Measurements from ENCODE around the gene SLC17A3. TPM values are rescaled to one million over a fixed set of nuclear protein-coding genes. Genes with fewer than 3 reads are reported as not detected.
A peak's percentile ranks its signal among the peaks of the same experiment; 100 is the strongest.

SLC17A3 gene
- total RNA-seq, 1 donor, result not detected

DNA sequence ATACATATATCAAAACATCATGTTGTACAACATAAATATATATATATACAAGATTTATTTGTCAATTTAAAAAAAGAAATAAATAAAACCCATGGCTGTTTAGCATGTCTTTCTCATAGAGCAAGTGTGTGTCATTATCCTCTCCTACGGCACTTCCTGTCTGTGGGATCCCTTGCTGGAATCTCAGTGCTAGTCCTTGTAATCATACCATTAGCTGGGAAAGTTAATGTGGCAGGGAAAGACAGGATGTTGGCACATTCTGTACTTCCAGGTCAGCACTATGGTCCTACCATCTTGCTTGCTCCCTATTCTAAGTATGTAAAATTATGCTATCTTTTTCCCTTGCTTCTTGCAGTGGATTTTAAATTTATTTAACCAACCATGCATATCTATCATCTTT lies 9.5 kb upstream of the SLC17A3 start:
- H3K79me2 ChIP-seq (ENCODE audit: insufficient read depth, low read length), result no peaks in the 10 kb centered on the region
- no peaks in the 10 kb centered on the region for H3K27me3 ChIP-seq (ENCODE audit: insufficient read depth, low read length)
- H2AFZ ChIP-seq (ENCODE audit: low read length), result no peak overlapping the region
- H3K4me3 ChIP-seq (ENCODE audit: insufficient read depth, low read length), result no peak overlapping the region
- peak overlapping the region; percentile 29 for H3K27ac ChIP-seq (ENCODE audit: low read depth, low read length)
- TF ChIP-seq, protein P1, sequence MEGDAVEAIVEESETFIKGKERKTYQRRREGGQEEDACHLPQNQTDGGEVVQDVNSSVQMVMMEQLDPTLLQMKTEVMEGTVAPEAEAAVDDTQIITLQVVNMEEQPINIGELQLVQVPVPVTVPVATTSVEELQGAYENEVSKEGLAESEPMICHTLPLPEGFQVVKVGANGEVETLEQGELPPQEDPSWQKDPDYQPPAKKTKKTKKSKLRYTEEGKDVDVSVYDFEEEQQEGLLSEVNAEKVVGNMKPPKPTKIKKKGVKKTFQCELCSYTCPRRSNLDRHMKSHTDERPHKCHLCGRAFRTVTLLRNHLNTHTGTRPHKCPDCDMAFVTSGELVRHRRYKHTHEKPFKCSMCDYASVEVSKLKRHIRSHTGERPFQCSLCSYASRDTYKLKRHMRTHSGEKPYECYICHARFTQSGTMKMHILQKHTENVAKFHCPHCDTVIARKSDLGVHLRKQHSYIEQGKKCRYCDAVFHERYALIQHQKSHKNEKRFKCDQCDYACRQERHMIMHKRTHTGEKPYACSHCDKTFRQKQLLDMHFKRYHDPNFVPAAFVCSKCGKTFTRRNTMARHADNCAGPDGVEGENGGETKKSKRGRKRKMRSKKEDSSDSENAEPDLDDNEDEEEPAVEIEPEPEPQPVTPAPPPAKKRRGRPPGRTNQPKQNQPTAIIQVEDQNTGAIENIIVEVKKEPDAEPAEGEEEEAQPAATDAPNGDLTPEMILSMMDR (IDR thresholded peaks at IDR 0.05; ENCODE audit: extremely low read depth, low read depth, low read length), result no peak
- no peak overlapping the region for H3K4me2 ChIP-seq (ENCODE audit: insufficient read depth, low read length)
- H4K20me1 ChIP-seq (ENCODE audit: insufficient read depth, low read length), result no peaks in the 10 kb centered on the region
- H3K9me3 ChIP-seq (ENCODE audit: low read depth, low read length), result no peaks in the 10 kb centered on the region
- no peaks in the 10 kb centered on the region for H3K36me3 ChIP-seq (ENCODE audit: insufficient read depth, low read length)
- peaks cover 9% of the 10 kb centered on the region for H3K4me1 ChIP-seq (ENCODE audit: insufficient read depth, low read length)
- DNase-seq (ENCODE audit: insufficient read length, low spot score, missing footprints), result no peak

DNA sequence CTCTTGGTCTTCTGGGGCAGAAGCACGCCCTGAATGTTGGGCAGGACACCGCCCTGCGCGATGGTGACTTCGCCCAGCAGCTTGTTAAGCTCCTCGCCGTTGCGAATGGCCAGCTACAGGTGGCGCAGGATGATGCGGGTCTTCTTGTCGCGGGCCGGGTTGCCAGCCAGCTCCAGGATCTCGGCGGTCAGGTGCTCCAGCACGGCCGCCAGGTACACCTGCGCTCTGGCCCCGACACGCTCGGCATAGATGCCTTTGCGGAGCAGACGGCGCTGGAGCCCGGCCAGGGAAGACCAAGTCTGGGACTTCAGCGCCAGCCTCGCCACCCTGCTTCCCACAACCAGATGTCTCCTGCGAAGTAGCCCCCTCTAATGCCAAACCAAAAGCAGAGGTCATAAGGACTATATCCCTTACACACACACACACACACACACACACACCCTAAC lies 8.0 kb upstream of the SLC17A3 start:
- Histone ChIP-seq H3K36me3 (ENCODE audit: insufficient read depth, low read length) (no peaks in the 10 kb centered on the region), H3K4me1 (ENCODE audit: insufficient read depth, low read length) (peaks cover 9% of the 10 kb centered on the region), H3K9me3 (ENCODE audit: low read depth, low read length) (no peaks in the 10 kb centered on the region), H2AFZ (ENCODE audit: low read length) (peak overlapping the region; percentile 77), H3K27me3 (ENCODE audit: insufficient read depth, low read length) (no peaks in the 10 kb centered on the region), H3K4me2 (ENCODE audit: insufficient read depth, low read length) (peak overlapping the region; percentile 50), H3K27ac (ENCODE audit: low read depth, low read length) (no peak overlapping the region), H3K4me3 (ENCODE audit: insufficient read depth, low read length) (peak overlapping the region; percentile 48), H3K79me2 (ENCODE audit: insufficient read depth, low read length) (no peaks in the 10 kb centered on the region), H4K20me1 (ENCODE audit: insufficient read depth, low read length) (no peaks in the 10 kb centered on the region)
- peak; percentile 23 for DNase-seq (ENCODE audit: insufficient read length, low spot score, missing footprints)
- TF ChIP-seq, protein P1 (IDR thresholded peaks at IDR 0.05; ENCODE audit: extremely low read depth, low read depth, low read length), result no peak

DNA sequence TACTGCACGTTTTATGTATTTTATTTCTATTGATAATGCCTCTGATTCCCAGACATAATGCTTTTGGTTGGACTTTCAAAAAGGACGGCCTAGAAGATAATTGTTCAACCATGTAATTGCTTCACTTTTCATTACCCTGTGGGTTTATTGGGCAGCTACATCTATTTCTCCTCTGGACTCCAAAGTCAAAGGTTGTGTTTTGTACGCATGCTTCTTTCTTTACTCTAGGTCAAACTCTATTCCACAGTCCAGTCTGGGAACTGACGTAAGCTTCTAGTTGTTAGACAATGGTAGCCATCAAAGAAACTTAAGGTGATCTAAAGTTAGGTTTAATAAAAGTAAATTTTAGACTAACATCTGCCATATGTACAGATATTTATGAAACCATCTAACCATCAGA lies 6.6 kb upstream of the SLC17A3 start:
- Histone ChIP-seq H2AFZ (ENCODE audit: low read length) (no peak overlapping the region), H3K27me3 (ENCODE audit: insufficient read depth, low read length) (no peaks in the 10 kb centered on the region), H4K20me1 (ENCODE audit: insufficient read depth, low read length) (no peaks in the 10 kb centered on the region), H3K4me1 (ENCODE audit: insufficient read depth, low read length) (peaks cover 9% of the 10 kb centered on the region), H3K79me2 (ENCODE audit: insufficient read depth, low read length) (no peaks in the 10 kb centered on the region), H3K9me3 (ENCODE audit: low read depth, low read length) (no peaks in the 10 kb centered on the region), H3K4me3 (ENCODE audit: insufficient read depth, low read length) (no peak overlapping the region), H3K36me3 (ENCODE audit: insufficient read depth, low read length) (no peaks in the 10 kb centered on the region), H3K27ac (ENCODE audit: low read depth, low read length) (no peak overlapping the region), H3K4me2 (ENCODE audit: insufficient read depth, low read length) (no peak overlapping the region)
- DNase-seq (ENCODE audit: insufficient read length, low spot score, missing footprints), result no peak
- TF ChIP-seq, protein P1 (IDR thresholded peaks at IDR 0.05; ENCODE audit: extremely low read depth, low read depth, low read length), result no peak

DNA sequence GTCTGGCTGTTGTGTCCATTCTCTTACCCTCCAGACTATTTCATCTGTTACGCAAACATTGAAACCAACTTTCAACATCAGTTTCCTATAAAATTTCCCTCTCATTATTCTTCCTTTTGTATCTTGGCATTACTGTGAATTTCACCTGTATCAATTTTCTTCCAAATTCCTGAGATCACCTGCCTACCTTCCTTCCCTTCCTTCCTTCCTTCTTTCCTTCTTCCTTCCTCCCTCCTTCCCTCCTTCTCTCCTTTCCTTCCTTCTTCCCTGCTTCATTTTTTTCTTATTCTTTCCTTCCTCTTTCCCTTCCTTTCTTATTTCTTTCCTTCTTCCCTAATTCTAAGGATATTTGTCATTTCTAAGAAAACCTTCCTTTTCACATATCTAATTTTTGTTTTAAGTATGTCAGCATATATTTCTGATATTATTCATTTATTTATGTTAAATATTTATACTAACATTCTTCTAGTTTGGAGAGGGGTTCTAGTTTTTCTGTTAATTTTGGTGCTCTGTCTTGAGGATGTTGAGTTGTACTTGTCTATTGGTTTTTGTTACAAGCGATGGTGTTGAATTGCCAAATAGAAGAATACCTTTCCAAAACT lies 4.8 kb upstream of the SLC17A3 start:
- Histone ChIP-seq H2AFZ (ENCODE audit: low read length) (no peak overlapping the region), H3K27me3 (ENCODE audit: insufficient read depth, low read length) (no peaks in the 10 kb centered on the region), H3K9me3 (ENCODE audit: low read depth, low read length) (no peaks in the 10 kb centered on the region), H3K79me2 (ENCODE audit: insufficient read depth, low read length) (no peaks in the 10 kb centered on the region), H3K27ac (ENCODE audit: low read depth, low read length) (no peak overlapping the region), H3K4me3 (ENCODE audit: insufficient read depth, low read length) (no peak overlapping the region), H3K4me1 (ENCODE audit: insufficient read depth, low read length) (peaks cover 3% of the 10 kb centered on the region), H3K36me3 (ENCODE audit: insufficient read depth, low read length) (no peaks in the 10 kb centered on the region), H3K4me2 (ENCODE audit: insufficient read depth, low read length) (no peak overlapping the region), H4K20me1 (ENCODE audit: insufficient read depth, low read length) (no peaks in the 10 kb centered on the region)
- TF ChIP-seq, protein P1 (IDR thresholded peaks at IDR 0.05; ENCODE audit: extremely low read depth, low read depth, low read length), result no peak
- no peak for DNase-seq (ENCODE audit: insufficient read length, low spot score, missing footprints)
